Measurements from ENCODE around the gene SUSD1. TPM values are rescaled to one million over a fixed set of nuclear protein-coding genes. Genes with fewer than 3 reads are reported as not detected.

Gene SUSD1
- total and polyA plus RNA-seq, 2 donors (not counting 3 experiments of a cell fraction or from before 2014, with no cell fraction given) = 33.1 to 37.8 TPM

DNA sequence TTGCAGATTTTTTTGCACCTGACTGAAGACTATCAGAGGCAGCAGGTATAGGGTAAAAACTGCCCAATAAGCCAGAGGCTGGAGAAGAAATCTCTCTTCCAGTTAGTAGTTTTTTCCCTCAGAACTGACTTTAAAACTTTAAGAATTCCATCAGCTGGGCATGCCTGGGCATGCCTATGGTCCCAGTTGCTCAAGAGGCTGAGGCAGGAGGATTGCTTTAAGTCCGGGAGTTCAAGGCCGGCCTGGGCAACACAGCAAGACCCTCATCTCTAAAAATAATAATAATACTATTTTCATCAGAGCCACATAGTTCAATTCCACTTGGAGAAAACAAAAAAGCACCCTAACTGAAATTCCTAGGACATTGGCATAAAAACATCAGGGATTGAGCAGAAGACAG lies 30.3 kb downstream of the SUSD1 start:
- dilution Hi-C loops (cut with MboI; ENCODE audit: extremely low pct_ligation_motif_present, low sequenced_read_pairs) = no loop called here
- H3K36me3 ChIP-seq (ENCODE audit: control insufficient read depth in 2 of 2, extremely low read depth in 1 of 2, insufficient read depth in 2 of 2, low read length in 2 of 2) = peaks cover 0 to 6% of the 10 kb centered on the region in 2 experiments
- no TSS peak for BruUV-seq (replicated peaks)
- H3K27me3 ChIP-seq (ENCODE audit: control insufficient read depth in 2 of 2, insufficient read depth in 2 of 2, low read length in 2 of 2) = no peaks in the 10 kb centered on the region
- H2AFZ ChIP-seq (ENCODE audit: low read depth, low read length) = no peak overlapping the region
- no peak for TF ChIP-seq EZH2 (IDR thresholded peaks at IDR 0.05; ENCODE audit: borderline replicate concordance, low read depth, low read length, severe bottlenecking)
- FAIRE-seq (no peak), DNase-seq (ENCODE audit: low read depth, low spot score) (no peak)
- intact Hi-C loops (cut with micrococcal nuclease) = no loop called here
- POLR2A ChIA-PET = no interaction called here
- H3K79me2 ChIP-seq (ENCODE audit: control insufficient read depth, insufficient read depth, low read length) = no peaks in the 10 kb centered on the region
- H3K9me3 ChIP-seq (replicated peaks; ENCODE audit: control insufficient read depth, insufficient read depth, low read length) = no peaks in the 10 kb centered on the region
- H3K4me2 ChIP-seq (ENCODE audit: insufficient read depth, low read length) = no peak overlapping the region
- H3K9ac ChIP-seq (replicated peaks; ENCODE audit: extremely low read depth, insufficient read depth, low read length) = no peak overlapping the region
- H3K9me1 ChIP-seq (replicated peaks; ENCODE audit: control insufficient read depth, extremely low read depth, insufficient read depth, low read length) = no peaks in the 10 kb centered on the region
- no peaks in the 10 kb centered on the region for H3K4me1 ChIP-seq (ENCODE audit: control insufficient read depth, extremely low read depth, insufficient read depth, low read length)
- CTCF ChIA-PET = interaction anchor here (1.1 kb wide), 1 partner anchor 24 kb away, joined by 3 read pairs; no protein-coding TSS in a partner anchor
- no peaks in the 10 kb centered on the region for H4K20me1 ChIP-seq (replicated peaks; ENCODE audit: control insufficient read depth, extremely low read depth, insufficient read depth, low read length)
- no peak overlapping the region for H3K27ac ChIP-seq (ENCODE audit: insufficient read depth, low read depth, low read length)
- H3K4me3 ChIP-seq (replicated peaks in 1 of 3; ENCODE audit: insufficient read depth in 1 of 3, low read depth in 1 of 3, low read length in 3 of 3) = no peak overlapping the region

GRCh38 chr9:112142420-112142819 lies 32.7 kb downstream of the SUSD1 start:
- Histone ChIP-seq H3K27me3 (ENCODE audit: control insufficient read depth in 2 of 2, insufficient read depth in 2 of 2, low read length in 2 of 2) (no peaks in the 10 kb centered on the region), H3K9me1 (replicated peaks; ENCODE audit: control insufficient read depth, extremely low read depth, insufficient read depth, low read length) (no peaks in the 10 kb centered on the region), H3K36me3 (ENCODE audit: control insufficient read depth in 2 of 2, extremely low read depth in 1 of 2, insufficient read depth in 2 of 2, low read length in 2 of 2) (peaks cover 0 to 6% of the 10 kb centered on the region in 2 experiments), H3K9ac (replicated peaks; ENCODE audit: extremely low read depth, insufficient read depth, low read length) (no peak overlapping the region), H3K4me2 (ENCODE audit: insufficient read depth, low read length) (no peak overlapping the region), H3K27ac (ENCODE audit: insufficient read depth, low read depth, low read length) (no peak overlapping the region), H3K4me1 (ENCODE audit: control insufficient read depth, extremely low read depth, insufficient read depth, low read length) (no peaks in the 10 kb centered on the region), H3K79me2 (ENCODE audit: control insufficient read depth, insufficient read depth, low read length) (no peaks in the 10 kb centered on the region), H3K4me3 (replicated peaks in 1 of 3; ENCODE audit: insufficient read depth in 1 of 3, low read depth in 1 of 3, low read length in 3 of 3) (no peak overlapping the region), H3K9me3 (replicated peaks; ENCODE audit: control insufficient read depth, insufficient read depth, low read length) (no peaks in the 10 kb centered on the region), H2AFZ (ENCODE audit: low read depth, low read length) (no peak overlapping the region), H4K20me1 (replicated peaks; ENCODE audit: control insufficient read depth, extremely low read depth, insufficient read depth, low read length) (no peaks in the 10 kb centered on the region)
- dilution Hi-C loops (cut with MboI; ENCODE audit: extremely low pct_ligation_motif_present, low sequenced_read_pairs) = no loop called here
- FAIRE-seq = no peak
- intact Hi-C loops (cut with micrococcal nuclease) = no loop called here
- ChIA-PET CTCF (interaction anchor here (1.3 kb wide), 1 partner anchor 30 kb away, joined by 6 read pairs; no protein-coding TSS in a partner anchor), POLR2A (interaction anchor here (0.6 to 0.7 kb wide), 2 partner anchors 10 to 28 kb away, joined by 3 to 4 read pairs; no protein-coding TSS in a partner anchor)
- no TSS peak for BruUV-seq (replicated peaks)
- DNase-seq (ENCODE audit: low read depth, low spot score) = peak; percentile 13
- TF ChIP-seq EZH2 (IDR thresholded peaks at IDR 0.05; ENCODE audit: borderline replicate concordance, low read depth, low read length, severe bottlenecking) = no peak
- TF ChIP-seq POLR2A (IDR thresholded peaks at IDR 0.05; ENCODE audit: low read depth, low read length) = no peak
- TF ChIP-seq JUN (IDR thresholded peaks at IDR 0.05; ENCODE audit: borderline replicate concordance, insufficient read depth, insufficient read length, low read depth) = no peak

Measured in endothelial cell of umbilical vein (primary cell).